Fibroblast of mammary gland (primary cell): ENCODE results near the gene IL2RA.
A peak's percentile ranks its signal among the peaks of the same experiment; 100 is the strongest.

Source experiments
- DNase-seq: peaks from one replicate; pipeline ENCODE4 v3.0.0-alpha.2; 2010; ENCODE audit warnings: low read depth
- H3K4me3 ChIP-seq: 2 replicates; pipeline ENCODE4 v1.5.1; 2011; ENCODE audit warnings: low read depth, mild to moderate bottlenecking, low read length, moderate library complexity; ENCODE audit not compliant: control insufficient read depth
- CTCF ChIP-seq: conservative IDR thresholded peaks from 2 replicates; pipeline ENCODE4 v1.5.1; 2011; ENCODE audit warnings: low read depth, low read length, inconsistent platforms; ENCODE audit not compliant: control insufficient read depth, insufficient read depth

Gene IL2RA

DNA sequence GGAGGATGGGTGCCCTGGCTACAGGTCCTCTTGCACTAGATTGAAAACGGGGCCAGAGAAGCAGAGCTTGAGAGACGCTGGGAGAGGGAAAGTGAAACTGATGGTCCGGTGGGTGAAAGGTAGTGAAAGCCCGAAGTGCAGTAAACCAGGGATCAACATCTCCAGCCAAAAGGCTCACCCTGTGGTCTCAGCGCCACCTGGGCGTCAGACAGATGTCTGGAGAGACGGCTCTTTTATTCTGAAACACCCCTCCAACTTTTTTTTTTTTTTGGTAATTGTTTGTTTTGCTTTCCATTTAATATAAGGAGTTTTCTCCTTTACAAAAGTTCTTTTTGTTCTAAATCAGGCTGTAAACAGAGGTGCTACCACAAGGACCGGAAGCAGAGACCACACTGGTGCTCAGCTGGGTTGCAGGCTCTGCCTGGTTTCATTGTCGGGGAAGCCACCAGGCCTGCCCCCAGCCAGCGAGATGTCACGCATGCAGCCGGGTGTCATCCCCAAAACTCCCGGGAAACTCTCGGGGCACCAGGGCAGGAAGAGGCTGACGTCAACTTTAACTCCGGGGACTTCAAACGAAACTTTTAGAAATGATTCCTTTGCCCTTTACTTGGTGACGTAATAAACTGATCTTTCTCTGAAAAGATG, 11.2 kb downstream of the IL2RA start:
- H3K4me3 ChIP-seq = peak overlapping the region; percentile 40
- TF ChIP-seq CTCF = peak; percentile 25
- peak; percentile 65 for DNase-seq

GRCh38 chr10:6049031-6049400, 13.2 kb downstream of the IL2RA start:
- no peak for TF ChIP-seq CTCF
- no peak for DNase-seq
- H3K4me3 ChIP-seq = no peak overlapping the region

DNA sequence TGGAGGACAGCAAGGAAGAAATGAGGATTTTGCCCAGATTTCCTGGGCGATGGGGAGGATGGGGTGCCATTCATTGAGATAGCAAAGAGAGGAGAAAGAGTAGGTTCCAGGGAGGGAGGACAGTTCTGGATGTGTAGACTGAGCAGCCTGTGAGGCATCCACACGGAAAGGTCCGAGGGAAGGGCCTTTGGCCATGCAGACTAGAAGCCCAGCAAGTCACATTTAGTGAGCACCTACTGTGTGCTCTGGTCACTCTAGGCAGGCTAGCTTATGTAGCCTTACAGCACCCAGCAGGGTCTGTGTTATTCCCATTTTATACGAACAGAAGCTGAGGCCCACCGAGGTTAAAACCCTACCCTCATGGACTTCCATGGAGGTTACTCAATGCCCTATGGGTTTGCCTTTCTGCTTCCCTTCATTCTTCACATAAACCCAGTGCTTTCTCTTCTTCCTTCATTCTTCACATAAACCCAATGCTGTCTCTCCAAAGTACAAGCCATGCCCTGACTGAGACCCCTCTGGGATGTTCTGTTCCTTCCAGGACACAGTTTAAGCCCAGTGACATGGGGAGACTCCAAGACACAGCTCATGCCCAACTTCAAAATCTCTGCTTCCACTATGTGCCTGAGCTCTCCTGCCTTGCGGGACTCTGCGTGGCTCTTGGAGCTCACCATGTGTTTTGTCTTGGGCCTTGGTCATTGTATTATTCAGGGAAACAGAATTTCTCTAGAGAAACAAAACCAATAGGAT, 13.7 kb downstream of the IL2RA start:
- DNase-seq = no peak
- no peak overlapping the region for H3K4me3 ChIP-seq
- TF ChIP-seq CTCF = no peak

DNA sequence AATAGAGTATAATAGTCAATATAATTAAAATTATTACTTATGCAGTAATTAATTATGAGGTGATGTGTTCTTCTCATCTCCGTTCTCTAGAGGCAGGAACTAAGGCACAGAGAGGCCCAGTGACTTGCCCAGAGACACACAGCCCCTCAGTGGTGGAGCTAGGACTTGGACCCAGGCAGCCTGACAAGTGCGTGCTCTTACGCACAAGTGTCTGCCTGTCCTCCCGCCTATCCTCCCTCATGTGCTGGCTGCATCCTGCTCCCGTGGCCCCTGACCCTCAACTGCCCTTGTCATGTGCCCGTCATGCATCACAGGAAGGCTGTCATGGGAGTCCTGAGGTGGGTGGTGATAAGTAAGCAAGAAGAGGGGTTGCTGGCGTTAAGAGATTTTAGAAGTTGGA, 14.3 kb downstream of the IL2RA start:
- H3K4me3 ChIP-seq = no peak overlapping the region
- no peak for TF ChIP-seq CTCF
- DNase-seq = no peak

- no peak for TF ChIP-seq CTCF
- DNase-seq = no peak
Measured at GRCh38 chr10:6046773-6047611, 15.2 kb downstream of the IL2RA start.

DNA sequence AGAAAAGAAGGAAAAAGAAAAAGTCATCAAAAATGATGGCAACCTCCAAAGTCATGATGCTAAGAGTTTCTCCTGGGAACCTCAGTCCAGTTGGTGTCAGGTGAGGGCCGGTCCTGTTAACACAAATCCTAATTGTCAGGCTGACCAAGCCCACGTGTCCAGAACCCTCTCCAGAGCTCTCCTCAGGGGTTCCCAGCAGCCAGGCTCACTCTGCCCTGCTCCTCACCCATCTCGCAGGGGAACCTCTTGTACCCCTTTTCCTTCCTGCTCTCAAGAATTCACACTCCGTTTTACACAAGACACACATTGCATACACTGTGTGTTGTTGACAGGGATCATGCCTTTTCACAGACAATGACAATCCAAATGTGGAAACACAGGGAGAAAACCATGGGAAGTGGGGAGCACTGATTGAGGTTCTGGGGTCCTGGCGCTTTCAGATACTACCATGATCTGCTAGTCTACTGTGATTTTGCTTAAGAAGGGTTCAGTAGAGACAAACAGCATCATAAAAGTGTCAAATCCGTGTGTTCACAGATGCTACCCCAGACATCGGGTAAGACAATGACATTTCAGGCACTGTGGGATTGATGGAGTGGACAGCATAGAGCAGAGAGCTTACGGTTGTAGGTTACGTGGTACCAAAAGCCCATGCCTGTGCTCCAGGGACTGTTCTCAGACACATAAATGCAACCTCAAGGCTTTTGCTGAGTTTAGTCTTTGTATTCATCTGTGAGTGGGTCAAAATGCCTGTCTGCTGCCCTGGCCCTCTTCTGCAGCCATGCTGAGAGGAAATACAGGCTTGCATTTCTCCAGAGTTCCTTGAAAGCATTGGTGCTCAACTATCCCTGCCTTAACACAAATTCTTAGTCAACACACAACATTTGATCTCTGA, 16.0 kb downstream of the IL2RA start:
- DNase-seq = no peak
- TF ChIP-seq CTCF = no peak
- no peak overlapping the region for H3K4me3 ChIP-seq

More at GRCh38 chr10:6046773-6047611, 15.2 kb downstream of the IL2RA start:
- no peak overlapping the region for H3K4me3 ChIP-seq
